Sigmoid colon (tissue), 7 donors: ENCODE data around the gene KLHL29. TPM values are rescaled to one million over a fixed set of nuclear protein-coding genes. Genes with fewer than 3 reads are reported as not detected.
A peak's percentile ranks its signal among the peaks of the same experiment; 100 is the strongest.

Experiments
- DNase-seq: peaks from one replicate; pipeline ENCODE4 v3.0.0-alpha.2; 2019
- H3K27ac ChIP-seq, 4 donors: fragments of 200-600 bp; sonication (generic); one replicate each; pipeline ENCODE4 v1.5.1; 2016 to 2019; ENCODE audit warnings: mild to moderate bottlenecking in 1 of 4
- H3K27me3 ChIP-seq, 3 donors: fragments of 200-600 bp; sonication (generic); one replicate each; pipeline ENCODE4 v1.5.1; 2019; ENCODE audit warnings: mild to moderate bottlenecking in 1 of 3
- H3K36me3 ChIP-seq, 4 donors: fragments of 200-600 bp; sonication (generic); one replicate each; pipeline ENCODE4 v1.5.1; 2016 to 2019
- H3K4me1 ChIP-seq, 4 donors: fragments of 200-600 bp; sonication (generic); one replicate each; pipeline ENCODE4 v1.5.1; 2017 to 2019
- H3K4me3 ChIP-seq, 4 donors: fragments of 200-600 bp; sonication (generic); one replicate each; pipeline ENCODE4 v1.5.1; 2017 to 2019; ENCODE audit warnings: mild to moderate bottlenecking in 2 of 4, moderate library complexity in 1 of 4
- H3K9me3 ChIP-seq, 4 donors: fragments of 200-600 bp in 3 of 4; sonication (generic) in 3 of 4; one replicate each; pipeline versions ENCODE4 v1.5.1 to v1.6.1; 2013 to 2019
- EP300 ChIP-seq, 4 donors: sonication (generic); formaldehyde crosslinking; IDR thresholded peaks; one replicate each; pipeline ENCODE4 v1.6.1; 2017; ENCODE audit warnings: antibody characterized with exemption in 4 of 4
- POLR2A ChIP-seq, 2 donors: fragments of 450-650 bp; IDR thresholded peaks; one replicate each; pipeline ENCODE4 v1.6.1; 2016; ENCODE audit warnings: antibody characterized with exemption in 2 of 2, mild to moderate bottlenecking in 2 of 2, moderate library complexity in 2 of 2
- POLR2AphosphoS5 ChIP-seq, 4 donors: sonication (generic); formaldehyde crosslinking; IDR thresholded peaks; one replicate each; pipeline ENCODE4 v1.6.1; 2017; ENCODE audit warnings: antibody characterized with exemption in 4 of 4
- WGBS, 2 donors: extraction: QIAGEN DNeasy Blood & Tissue Kit; methylation state at CpG; one replicate each; pipeline ENCODE4 v1.1.7; 2013; 5-methylcytosine and 5-hydroxymethylcytosine counted together
- intact Hi-C: fragments of 100-400 bp; cut with DNase I; formaldehyde crosslinking; loops from one replicate; pipeline ENCODE4 v1.15.1; 2023
- polyA plus RNA-seq, 3 donors: library from polyadenylated mRNA; stranded (reverse); fragments of 200-250 nt; gene quantifications; one replicate each; pipeline ENCODE4 v1.2.3, GENCODE V29; 2013
- total RNA-seq, 4 donors: library from RNA; depleted of rRNA; stranded (reverse); fragments of >200 nt; gene quantifications; one replicate each; pipeline ENCODE4 v1.1.0, GENCODE V29; 2016
- TF ChIP-seq, protein P1 (sequence below), 4 experiments: fragments of 450-650 bp in 3 of 4; fragments of 200-600 bp in 1 of 4; IDR thresholded peaks; one replicate each; pipeline ENCODE4 v1.5.1; 2016 to 2019; ENCODE audit warnings: antibody characterized with exemption in 4 of 4, mild to moderate bottlenecking in 3 of 4, moderate library complexity in 2 of 4
- donor health status: healthy with polysubstance abuse.
- donor health status: Bipolar disorder and iron deficiency.
- donor health status: healthy.

KLHL29 gene
- total and polyA plus RNA-seq, 7 donors, result 0.46 to 25.5 (median 6.3) TPM

DNA sequence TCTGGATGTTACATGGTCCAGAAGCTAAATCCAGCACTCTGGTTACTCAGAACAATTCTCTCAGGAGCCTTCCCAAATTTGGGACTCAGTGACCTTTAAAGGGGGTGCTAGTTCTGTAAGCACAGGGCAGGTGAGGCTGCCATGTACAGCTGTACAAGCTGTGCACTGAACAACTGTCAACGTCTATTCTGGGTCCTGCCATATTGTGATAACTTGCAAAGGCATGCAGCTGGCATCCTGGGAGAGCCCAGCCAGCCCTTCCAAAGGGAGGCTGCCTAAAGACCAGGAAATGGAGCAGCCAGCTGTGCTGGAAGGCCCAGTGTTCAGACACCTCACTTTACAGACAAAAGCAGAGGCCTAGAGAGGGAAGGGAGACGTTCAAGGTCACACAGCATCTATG is 204.8 kb downstream of the KLHL29 start:
- H3K36me3 ChIP-seq, result no peaks in the 10 kb centered on the region
- intact Hi-C loops, result no loop called here
- DNase-seq, result peak; percentile 64
- peaks cover 0 to 81% (median 69%) of the 10 kb centered on the region in 4 donors for H3K4me1 ChIP-seq
- WGBS, 2 donors, result 73 to 81% methylated on average over 2 of the region's 2 CpGs
- H3K4me3 ChIP-seq, result no peak overlapping the region
- peak overlapping the region; percentile 76 to 90 (median 88) for H3K27ac ChIP-seq
- no peaks in the 10 kb centered on the region for H3K27me3 ChIP-seq
- TF ChIP-seq, protein P1, sequence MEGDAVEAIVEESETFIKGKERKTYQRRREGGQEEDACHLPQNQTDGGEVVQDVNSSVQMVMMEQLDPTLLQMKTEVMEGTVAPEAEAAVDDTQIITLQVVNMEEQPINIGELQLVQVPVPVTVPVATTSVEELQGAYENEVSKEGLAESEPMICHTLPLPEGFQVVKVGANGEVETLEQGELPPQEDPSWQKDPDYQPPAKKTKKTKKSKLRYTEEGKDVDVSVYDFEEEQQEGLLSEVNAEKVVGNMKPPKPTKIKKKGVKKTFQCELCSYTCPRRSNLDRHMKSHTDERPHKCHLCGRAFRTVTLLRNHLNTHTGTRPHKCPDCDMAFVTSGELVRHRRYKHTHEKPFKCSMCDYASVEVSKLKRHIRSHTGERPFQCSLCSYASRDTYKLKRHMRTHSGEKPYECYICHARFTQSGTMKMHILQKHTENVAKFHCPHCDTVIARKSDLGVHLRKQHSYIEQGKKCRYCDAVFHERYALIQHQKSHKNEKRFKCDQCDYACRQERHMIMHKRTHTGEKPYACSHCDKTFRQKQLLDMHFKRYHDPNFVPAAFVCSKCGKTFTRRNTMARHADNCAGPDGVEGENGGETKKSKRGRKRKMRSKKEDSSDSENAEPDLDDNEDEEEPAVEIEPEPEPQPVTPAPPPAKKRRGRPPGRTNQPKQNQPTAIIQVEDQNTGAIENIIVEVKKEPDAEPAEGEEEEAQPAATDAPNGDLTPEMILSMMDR (IDR thresholded peaks at IDR 0.05), result no peak
- no peak for TF ChIP-seq EP300 (IDR thresholded peaks at IDR 0.05)
- TF ChIP-seq POLR2AphosphoS5 (IDR thresholded peaks at IDR 0.05), result no peak
- TF ChIP-seq POLR2A (IDR thresholded peaks at IDR 0.05), result no peak
- no peaks in the 10 kb centered on the region for H3K9me3 ChIP-seq

DNA sequence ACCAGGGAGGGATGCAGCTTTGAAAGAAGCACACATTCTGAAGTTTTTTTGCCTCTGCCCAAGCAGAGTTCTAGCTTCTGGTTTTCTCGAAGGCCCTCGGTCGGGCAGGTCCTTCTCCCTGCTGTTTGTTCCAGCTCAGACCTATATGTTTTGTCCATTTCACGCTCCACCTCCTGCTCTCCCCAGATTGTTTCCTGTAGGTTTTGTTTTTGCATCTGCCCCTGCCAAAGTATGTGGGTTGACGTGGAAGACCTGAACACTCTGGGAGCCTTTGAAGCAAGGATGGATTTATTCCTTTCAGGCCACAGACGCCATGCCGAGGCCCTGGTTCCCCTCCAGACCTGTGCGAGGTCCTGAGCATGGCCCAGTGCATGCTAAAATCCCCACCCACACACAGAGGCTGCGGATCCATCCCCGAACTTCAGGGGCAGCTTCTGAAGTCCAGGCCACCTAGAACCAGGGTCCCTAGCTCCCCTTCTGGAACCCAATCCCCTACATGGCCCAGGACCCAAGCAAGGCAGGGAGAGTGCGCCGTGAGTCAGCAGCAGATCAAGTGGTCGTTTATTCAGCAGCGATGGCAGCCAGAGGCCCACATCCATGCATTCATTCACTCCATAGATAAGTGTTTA is 205.4 kb downstream of the KLHL29 start:
- H3K9me3 ChIP-seq, result no peaks in the 10 kb centered on the region
- no peaks in the 10 kb centered on the region for H3K27me3 ChIP-seq
- WGBS, 2 donors, result 86 to 90% methylated on average over 14 of the region's 14 CpGs
- TF ChIP-seq EP300 (IDR thresholded peaks at IDR 0.05) (no peak), POLR2AphosphoS5 (IDR thresholded peaks at IDR 0.05) (no peak), POLR2A (IDR thresholded peaks at IDR 0.05) (no peak)
- TF ChIP-seq, protein P1 (IDR thresholded peaks at IDR 0.05), result no peak
- no peak overlapping the region for H3K4me3 ChIP-seq
- H3K27ac ChIP-seq, result peak overlapping the region; percentile 76 to 90 (median 88)
- DNase-seq, result peak; percentile 57
- no peaks in the 10 kb centered on the region for H3K36me3 ChIP-seq
- intact Hi-C loops, result no loop called here
- peaks cover 0 to 86% (median 69%) of the 10 kb centered on the region in 4 donors for H3K4me1 ChIP-seq

DNA sequence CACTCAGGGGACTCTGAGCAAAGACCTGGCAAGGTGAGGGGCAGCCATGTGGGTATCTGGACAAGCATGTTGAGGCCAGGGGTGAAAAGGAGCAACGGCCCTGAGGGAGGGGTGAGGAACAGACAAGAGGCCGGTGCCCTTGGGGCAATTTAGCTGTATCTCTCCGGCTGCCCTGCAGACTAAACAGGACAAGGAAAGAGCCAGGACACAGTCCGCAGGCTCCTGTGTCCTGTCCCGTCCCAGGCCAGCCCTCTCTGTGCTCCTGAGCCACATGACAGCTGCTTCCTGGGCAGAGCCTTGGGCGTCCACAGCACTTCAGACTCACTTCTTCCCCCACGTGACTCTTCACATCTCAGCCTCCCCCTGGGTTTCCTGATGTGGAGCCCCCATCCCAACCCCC is 206.1 kb downstream of the KLHL29 start:
- intact Hi-C loops, result no loop called here
- Histone ChIP-seq H3K27me3 (no peaks in the 10 kb centered on the region), H3K9me3 (no peaks in the 10 kb centered on the region), H3K36me3 (no peaks in the 10 kb centered on the region), H3K4me3 (no peak overlapping the region), H3K27ac (peak overlapping the region; percentile 76 to 90 (median 88)), H3K4me1 (peaks cover 0 to 86% (median 71%) of the 10 kb centered on the region in 4 donors)
- TF ChIP-seq POLR2AphosphoS5 (IDR thresholded peaks at IDR 0.05) (no peak), EP300 (IDR thresholded peaks at IDR 0.05) (no peak)
- WGBS, 2 donors, result 62 to 79% methylated on average over 7 of the region's 7 CpGs
- DNase-seq, result peak; percentile 60

DNA sequence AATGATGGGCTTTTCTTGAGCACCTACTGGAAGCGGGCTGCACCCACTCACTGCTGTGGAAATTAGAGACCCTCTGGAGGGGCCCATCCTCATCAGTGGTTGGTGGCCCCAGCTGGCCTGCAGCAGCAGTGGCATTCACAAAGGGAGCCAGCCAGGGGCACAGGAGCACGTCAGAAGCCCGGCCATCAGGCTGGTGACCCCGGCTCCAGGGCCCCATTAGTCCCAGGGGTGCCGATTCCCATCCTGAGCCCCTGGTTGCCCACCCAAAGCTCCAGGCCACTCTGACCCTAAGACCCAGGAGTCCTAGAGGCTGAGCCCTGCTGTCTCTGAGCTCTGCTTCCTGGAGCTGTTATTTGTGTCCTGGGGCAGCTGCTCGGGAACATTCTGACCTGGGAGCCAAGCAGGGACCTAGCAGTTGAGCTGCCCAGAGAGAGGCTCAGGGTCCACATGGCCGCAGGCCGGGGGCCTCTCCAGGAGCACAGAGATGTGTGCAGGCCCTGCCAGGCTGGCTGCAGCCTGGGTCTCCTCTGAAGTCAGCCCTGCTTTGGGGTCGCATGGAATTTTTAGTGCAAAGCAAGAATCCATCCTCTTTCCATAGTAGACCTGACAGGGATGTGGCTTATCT is 207.2 kb downstream of the KLHL29 start:
- no peak overlapping the region for H3K4me3 ChIP-seq
- H3K9me3 ChIP-seq, result no peaks in the 10 kb centered on the region
- no peaks in the 10 kb centered on the region for H3K27me3 ChIP-seq
- DNase-seq, result no peak
- no peaks in the 10 kb centered on the region for H3K36me3 ChIP-seq
- TF ChIP-seq EP300 (IDR thresholded peaks at IDR 0.05), result no peak
- TF ChIP-seq POLR2AphosphoS5 (IDR thresholded peaks at IDR 0.05), result no peak
- TF ChIP-seq, protein P1 (IDR thresholded peaks at IDR 0.05), result no peak
- TF ChIP-seq POLR2A (IDR thresholded peaks at IDR 0.05), result no peak
- peaks cover 0 to 95% (median 80%) of the 10 kb centered on the region in 4 donors for H3K4me1 ChIP-seq
- WGBS, 2 donors, result 94% methylated on average over 9 of the region's 9 CpGs
- peak overlapping the region; percentile 76 to 90 (median 88) for H3K27ac ChIP-seq
- intact Hi-C loops, result no loop called here

DNA sequence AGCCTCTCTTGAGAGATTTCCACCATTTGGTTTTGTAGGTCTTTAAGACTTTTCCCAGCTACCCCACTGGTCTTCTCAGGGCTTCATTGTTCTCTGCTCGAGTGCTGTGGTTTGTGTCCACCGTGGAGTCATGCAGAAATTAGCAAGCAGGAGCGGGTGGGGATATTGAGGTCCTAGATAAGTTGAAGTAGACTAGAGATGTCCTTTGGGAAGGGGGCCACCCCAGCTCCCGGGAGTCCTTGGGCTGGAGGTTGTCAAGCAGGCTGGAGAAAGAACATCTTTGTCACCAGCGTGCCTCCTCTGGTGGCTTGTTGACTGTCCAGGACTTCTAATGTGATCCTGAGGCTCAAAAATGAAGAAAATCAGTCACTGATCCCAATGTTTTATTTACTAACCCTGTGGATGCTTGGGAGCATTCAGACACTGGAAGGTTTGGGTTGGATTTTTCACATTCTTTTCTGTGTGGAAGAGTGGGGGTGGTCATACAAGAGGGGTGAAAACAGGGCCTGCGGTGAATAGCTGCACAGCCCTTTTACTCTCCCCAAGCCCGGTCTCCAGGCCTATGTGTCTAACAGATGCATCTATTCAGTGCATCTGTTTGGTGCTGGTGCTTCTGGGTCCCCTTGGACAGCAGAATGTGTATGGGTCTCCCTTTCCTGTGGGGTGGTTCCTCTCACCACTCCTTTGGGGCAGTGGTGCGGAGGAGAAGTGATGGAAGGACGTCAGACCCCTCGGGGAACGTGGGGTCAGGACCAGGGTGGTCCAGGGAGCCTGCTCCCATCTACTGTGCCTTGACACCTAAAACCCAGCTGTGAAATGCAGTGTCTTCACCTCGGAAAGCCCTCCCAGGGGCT is 208.1 kb downstream of the KLHL29 start:
- H3K9me3 ChIP-seq, result no peaks in the 10 kb centered on the region
- no peaks in the 10 kb centered on the region for H3K27me3 ChIP-seq
- no peak overlapping the region for H3K4me3 ChIP-seq
- peak overlapping the region; percentile 76 to 90 (median 88) for H3K27ac ChIP-seq
- H3K36me3 ChIP-seq, result no peaks in the 10 kb centered on the region
- WGBS, 2 donors, result 86 to 90% methylated on average over 12 of the region's 12 CpGs
- intact Hi-C loops, result no loop called here
- TF ChIP-seq, protein P1 (IDR thresholded peaks at IDR 0.05), result no peak
- no peak for TF ChIP-seq POLR2AphosphoS5 (IDR thresholded peaks at IDR 0.05)
- no peak for TF ChIP-seq POLR2A (IDR thresholded peaks at IDR 0.05)
- no peak for TF ChIP-seq EP300 (IDR thresholded peaks at IDR 0.05)
- DNase-seq, result no peak
- peaks cover 0 to 96% (median 79%) of the 10 kb centered on the region in 4 donors for H3K4me1 ChIP-seq
